DOHH2 (cell line): ENCODE data around the gene GAS7.

Source experiments
- H3F3A ChIP-seq: fragments of 200-600 bp; sonication (generic), shearing (Covaris generic); 2 replicates; pipeline ENCODE4 v1.6.0; 2016; ENCODE audit warnings: antibody characterized with exemption, mild to moderate bottlenecking; ENCODE audit not compliant: control insufficient read depth, insufficient read depth
- H3K27ac ChIP-seq: fragments of 200-600 bp; sonication (generic); 2 replicates; pipeline ENCODE4 v1.5.1; 2014; ENCODE audit warnings: low read depth, mild to moderate bottlenecking, low read length, moderate library complexity
- H3K27me3 ChIP-seq: fragments of 200-600 bp; sonication (generic); 2 replicates; pipeline ENCODE4 v1.6.1; 2014; ENCODE audit warnings: mild to moderate bottlenecking, low read length, mixed read lengths; ENCODE audit not compliant: control insufficient read depth
- H3K36me3 ChIP-seq: fragments of 200-600 bp; sonication (generic); 2 replicates; pipeline ENCODE4 v1.6.1; 2014; ENCODE audit warnings: mild to moderate bottlenecking, low read length, moderate library complexity, mixed read lengths; ENCODE audit not compliant: control insufficient read depth
- H3K4me1 ChIP-seq: fragments of 200-600 bp; sonication (generic); 2 replicates; pipeline ENCODE4 v1.6.1; 2014; ENCODE audit warnings: mild to moderate bottlenecking, low read length, mixed read lengths; ENCODE audit not compliant: control insufficient read depth
- H3K4me2 ChIP-seq: fragments of 200-600 bp; sonication (generic); 2 replicates; pipeline ENCODE4 v1.6.0; 2014; ENCODE audit warnings: mild to moderate bottlenecking, low read length, moderate library complexity
- H3K4me3 ChIP-seq: fragments of 200-600 bp; sonication (generic); 2 replicates; pipeline ENCODE4 v1.5.1; 2014; ENCODE audit warnings: mild to moderate bottlenecking, low read length, mixed read lengths
- H3K79me2 ChIP-seq: fragments of 200-600 bp; sonication (generic); 2 replicates; pipeline ENCODE4 v1.6.1; 2014; ENCODE audit warnings: mild to moderate bottlenecking, low read length, mixed read lengths; ENCODE audit not compliant: control insufficient read depth
- H3K9me2 ChIP-seq: fragments of 200-600 bp; sonication (generic); replicated peaks from 2 replicates; pipeline ENCODE4 v1.6.1; 2014; ENCODE audit warnings: mild to moderate bottlenecking, low read length, mixed read lengths; ENCODE audit not compliant: control insufficient read depth
- H3K9me3 ChIP-seq: fragments of 200-600 bp; sonication (generic); 2 replicates; pipeline ENCODE4 v1.6.1; 2014; ENCODE audit warnings: antibody characterized with exemption, low read length, mixed read lengths; ENCODE audit not compliant: control insufficient read depth, insufficient read depth
- H4K20me1 ChIP-seq: fragments of 200-600 bp; sonication (generic); 2 replicates; pipeline ENCODE4 v1.6.0; 2014; ENCODE audit warnings: low read depth, mild to moderate bottlenecking, antibody characterized with exemption, low read length, moderate library complexity; ENCODE audit not compliant: control insufficient read depth, insufficient read depth
- EZH2phosphoT487 ChIP-seq: fragments of 200-600 bp; sonication (generic); IDR thresholded peaks from 2 replicates; pipeline ENCODE4 v1.6.1; 2017; ENCODE audit warnings: borderline replicate concordance, mild to moderate bottlenecking, antibody characterized with exemption, low read length, moderate library complexity, mixed read lengths
- TF ChIP-seq, protein P1 (sequence below): fragments of 200-600 bp; sonication (generic); IDR thresholded peaks from one replicate; pipeline ENCODE4 v1.5.1; 2014; ENCODE audit warnings: antibody characterized with exemption, mild to moderate bottlenecking, low read depth, low read length; ENCODE audit not compliant: poor library complexity, severe bottlenecking

The GAS7 gene

DNA sequence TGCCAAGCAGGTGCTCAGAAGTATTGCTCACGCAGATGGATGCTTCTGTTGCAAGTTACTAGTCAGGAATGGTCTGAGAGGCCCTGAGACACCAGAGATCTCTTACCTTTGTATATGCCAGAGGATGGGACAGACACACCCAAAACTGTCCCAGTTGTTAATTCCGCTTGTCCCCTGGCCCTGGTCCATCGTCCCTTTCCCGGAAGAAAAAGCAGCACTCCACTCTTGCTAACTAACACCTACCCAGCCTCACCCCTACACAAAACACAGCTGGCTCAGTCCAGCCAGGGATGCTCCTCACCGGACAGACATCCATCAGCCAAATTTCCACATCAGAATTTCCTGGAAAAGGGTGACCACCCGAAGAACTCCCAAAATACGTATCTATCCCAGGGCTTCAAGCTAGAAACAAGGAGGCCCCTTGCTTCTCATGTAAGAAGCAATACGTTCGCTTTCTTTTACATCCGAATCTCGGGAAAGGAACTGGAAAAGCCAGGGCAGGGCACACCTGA, 2.0 kb downstream of the GAS7 start:
- Histone ChIP-seq H3K4me2 (no peak overlapping the region), H3K9me2 (no peaks in the 10 kb centered on the region), H3K4me1 (no peaks in the 10 kb centered on the region), H3K9me3 (peaks cover 4% of the 10 kb centered on the region; the same call in 1 of the 2 replicates), H3K36me3 (no peaks in the 10 kb centered on the region), H3K27me3 (no peaks in the 10 kb centered on the region), H3F3A (no peaks in the 10 kb centered on the region), H3K79me2 (no peaks in the 10 kb centered on the region), H4K20me1 (no peaks in the 10 kb centered on the region), H3K27ac (no peak overlapping the region), H3K4me3 (no peak overlapping the region)
- TF ChIP-seq EZH2phosphoT487, result no peak
- TF ChIP-seq, protein P1, sequence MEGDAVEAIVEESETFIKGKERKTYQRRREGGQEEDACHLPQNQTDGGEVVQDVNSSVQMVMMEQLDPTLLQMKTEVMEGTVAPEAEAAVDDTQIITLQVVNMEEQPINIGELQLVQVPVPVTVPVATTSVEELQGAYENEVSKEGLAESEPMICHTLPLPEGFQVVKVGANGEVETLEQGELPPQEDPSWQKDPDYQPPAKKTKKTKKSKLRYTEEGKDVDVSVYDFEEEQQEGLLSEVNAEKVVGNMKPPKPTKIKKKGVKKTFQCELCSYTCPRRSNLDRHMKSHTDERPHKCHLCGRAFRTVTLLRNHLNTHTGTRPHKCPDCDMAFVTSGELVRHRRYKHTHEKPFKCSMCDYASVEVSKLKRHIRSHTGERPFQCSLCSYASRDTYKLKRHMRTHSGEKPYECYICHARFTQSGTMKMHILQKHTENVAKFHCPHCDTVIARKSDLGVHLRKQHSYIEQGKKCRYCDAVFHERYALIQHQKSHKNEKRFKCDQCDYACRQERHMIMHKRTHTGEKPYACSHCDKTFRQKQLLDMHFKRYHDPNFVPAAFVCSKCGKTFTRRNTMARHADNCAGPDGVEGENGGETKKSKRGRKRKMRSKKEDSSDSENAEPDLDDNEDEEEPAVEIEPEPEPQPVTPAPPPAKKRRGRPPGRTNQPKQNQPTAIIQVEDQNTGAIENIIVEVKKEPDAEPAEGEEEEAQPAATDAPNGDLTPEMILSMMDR, result no peak

DNA sequence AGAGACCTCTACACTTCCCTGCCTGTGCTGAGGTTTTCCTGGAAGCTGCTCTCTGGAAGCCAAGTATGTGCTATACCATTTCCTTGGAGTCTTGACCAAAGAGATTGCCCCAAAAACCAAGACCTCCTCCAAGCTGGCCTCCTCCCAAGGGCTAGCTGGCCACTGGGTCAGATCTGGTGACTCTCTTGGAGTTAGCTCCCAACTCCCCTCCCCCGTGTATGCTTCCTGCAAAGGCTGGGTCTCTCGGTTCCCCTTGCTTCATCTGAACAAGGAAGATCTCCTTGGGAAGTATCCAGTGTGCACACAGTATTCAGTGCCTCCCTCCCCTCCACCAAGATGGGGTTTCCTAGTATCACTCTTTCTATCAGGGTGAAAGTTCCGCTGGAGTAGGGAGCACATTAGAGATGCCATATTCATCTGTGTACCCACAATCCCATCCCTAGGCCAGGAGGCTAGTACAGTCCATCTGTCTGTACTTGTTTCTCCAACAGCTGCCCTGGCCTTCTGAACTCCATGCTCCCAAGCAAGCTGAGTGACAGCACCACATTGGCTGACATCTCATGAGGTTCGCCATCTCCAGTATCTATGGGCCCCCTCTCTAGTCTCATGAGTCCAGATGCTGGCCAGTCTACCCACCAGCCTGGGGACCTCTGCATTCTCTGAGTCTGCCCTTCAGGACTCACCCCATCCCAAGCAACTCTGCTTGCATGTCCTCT, 3.2 kb downstream of the GAS7 start:
- Histone ChIP-seq H4K20me1 (no peaks in the 10 kb centered on the region), H3K27ac (no peak overlapping the region), H3F3A (no peaks in the 10 kb centered on the region), H3K9me3 (peaks cover 4% of the 10 kb centered on the region; the same call in 1 of the 2 replicates), H3K79me2 (no peaks in the 10 kb centered on the region), H3K36me3 (no peaks in the 10 kb centered on the region), H3K9me2 (no peaks in the 10 kb centered on the region), H3K4me1 (no peaks in the 10 kb centered on the region), H3K4me2 (no peak overlapping the region), H3K27me3 (no peaks in the 10 kb centered on the region), H3K4me3 (no peak overlapping the region)
- TF ChIP-seq, protein P1, result no peak
- TF ChIP-seq EZH2phosphoT487, result no peak

DNA sequence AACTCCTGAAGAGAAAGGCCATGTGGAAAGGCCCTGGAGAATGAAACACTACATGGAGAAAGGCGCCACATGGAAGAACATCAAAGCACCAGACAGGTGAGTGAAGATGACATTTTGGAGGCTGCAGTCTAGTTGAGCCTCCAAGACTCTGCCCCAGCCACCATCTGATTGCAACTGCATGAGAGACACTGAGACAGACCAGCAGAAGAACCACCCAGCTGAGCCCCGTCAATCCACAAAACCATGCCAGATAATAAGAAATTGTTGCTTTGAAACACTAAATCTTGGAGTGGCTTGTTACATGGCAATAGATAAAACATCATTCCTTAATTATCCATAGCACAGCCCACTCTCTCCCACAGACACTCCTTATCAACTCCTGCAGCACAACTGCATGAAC, 4.8 kb downstream of the GAS7 start:
- Histone ChIP-seq H3K9me3 (no peaks in the 10 kb centered on the region), H3K79me2 (no peaks in the 10 kb centered on the region), H3K36me3 (no peaks in the 10 kb centered on the region), H3F3A (no peaks in the 10 kb centered on the region), H3K27me3 (no peaks in the 10 kb centered on the region), H3K4me3 (no peak overlapping the region), H3K27ac (no peak overlapping the region), H3K4me1 (no peaks in the 10 kb centered on the region), H4K20me1 (no peaks in the 10 kb centered on the region), H3K4me2 (no peak overlapping the region), H3K9me2 (no peaks in the 10 kb centered on the region)
- TF ChIP-seq, protein P1, result no peak
- no peak for TF ChIP-seq EZH2phosphoT487
